Measurements from ENCODE around the gene KIAA1958. TPM values are rescaled to one million over a fixed set of nuclear protein-coding genes. Genes with fewer than 3 reads are reported as not detected.

The KIAA1958 gene
- total and polyA plus RNA-seq, 4 donors: 0.99 to 7.1 (median 3.3) TPM

DNA sequence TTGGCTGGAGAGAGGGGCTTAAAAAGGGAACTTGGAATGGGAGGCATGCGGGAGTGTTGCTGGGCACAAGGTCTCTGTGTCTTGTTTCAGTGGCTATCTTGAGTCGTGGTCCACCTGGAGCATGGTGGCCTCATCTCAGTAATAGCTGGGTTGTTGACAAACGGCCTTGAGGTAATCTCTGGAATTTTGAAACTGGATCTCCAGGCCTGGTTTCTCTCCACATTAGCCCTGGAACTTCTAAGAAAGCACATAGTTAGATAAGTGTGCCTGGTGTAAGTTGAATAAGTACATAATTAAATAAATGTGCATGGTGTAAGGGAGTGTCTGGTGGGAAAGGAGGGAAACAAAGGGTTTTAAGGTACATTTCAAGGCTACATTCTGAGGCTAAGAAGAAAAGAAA, 169.0 kb downstream of the KIAA1958 start:
- WGBS: 87% methylated on average over 3 of the region's 3 CpGs
- H3K27ac ChIP-seq (ENCODE audit: low read depth in 1 of 2, low read length in 2 of 2): no peak overlapping the region
- DNase-seq (ENCODE audit: low spot score): no peak

More for the DNA sequence above, 169.0 kb downstream of the KIAA1958 start:
- H3K36me3 ChIP-seq (ENCODE audit: control insufficient read depth in 4 of 4, insufficient read depth in 3 of 4, low read depth in 1 of 4, low read length in 3 of 4): peaks cover 0 to 10% (median 4%) of the 10 kb centered on the region in 4 donors
- peaks cover 0 to 3% (median 0%) of the 10 kb centered on the region in 4 donors for H3K9me3 ChIP-seq (ENCODE audit: control insufficient read depth in 4 of 4, low read length in 3 of 4)
- TF ChIP-seq GABPA (IDR thresholded peaks at IDR 0.05 in 1 of 2, conservative IDR thresholded peaks at IDR 0.05 in 1 of 2): no peak
- TF ChIP-seq NR2F2 (IDR thresholded peaks at IDR 0.05): no peak
- no peak for TF ChIP-seq ATF3 (IDR thresholded peaks at IDR 0.05)
- TF ChIP-seq, protein P1, sequence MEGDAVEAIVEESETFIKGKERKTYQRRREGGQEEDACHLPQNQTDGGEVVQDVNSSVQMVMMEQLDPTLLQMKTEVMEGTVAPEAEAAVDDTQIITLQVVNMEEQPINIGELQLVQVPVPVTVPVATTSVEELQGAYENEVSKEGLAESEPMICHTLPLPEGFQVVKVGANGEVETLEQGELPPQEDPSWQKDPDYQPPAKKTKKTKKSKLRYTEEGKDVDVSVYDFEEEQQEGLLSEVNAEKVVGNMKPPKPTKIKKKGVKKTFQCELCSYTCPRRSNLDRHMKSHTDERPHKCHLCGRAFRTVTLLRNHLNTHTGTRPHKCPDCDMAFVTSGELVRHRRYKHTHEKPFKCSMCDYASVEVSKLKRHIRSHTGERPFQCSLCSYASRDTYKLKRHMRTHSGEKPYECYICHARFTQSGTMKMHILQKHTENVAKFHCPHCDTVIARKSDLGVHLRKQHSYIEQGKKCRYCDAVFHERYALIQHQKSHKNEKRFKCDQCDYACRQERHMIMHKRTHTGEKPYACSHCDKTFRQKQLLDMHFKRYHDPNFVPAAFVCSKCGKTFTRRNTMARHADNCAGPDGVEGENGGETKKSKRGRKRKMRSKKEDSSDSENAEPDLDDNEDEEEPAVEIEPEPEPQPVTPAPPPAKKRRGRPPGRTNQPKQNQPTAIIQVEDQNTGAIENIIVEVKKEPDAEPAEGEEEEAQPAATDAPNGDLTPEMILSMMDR (IDR thresholded peaks at IDR 0.05; ENCODE audit: low read depth, low read length, missing input control): no peak
- TF ChIP-seq SP1 (IDR thresholded peaks at IDR 0.05): no peak
- no peak for TF ChIP-seq ZBTB33 (IDR thresholded peaks at IDR 0.05)
- TF ChIP-seq FOXA1 (IDR thresholded peaks at IDR 0.05): no peak
- TF ChIP-seq HNF4A (conservative IDR thresholded peaks at IDR 0.05): no peak
- TF ChIP-seq RAD21 (IDR thresholded peaks at IDR 0.05): no peak
- TF ChIP-seq JUND (IDR thresholded peaks at IDR 0.05): no peak
- TF ChIP-seq YY1 (IDR thresholded peaks at IDR 0.05): no peak
- TF ChIP-seq, protein P2, sequence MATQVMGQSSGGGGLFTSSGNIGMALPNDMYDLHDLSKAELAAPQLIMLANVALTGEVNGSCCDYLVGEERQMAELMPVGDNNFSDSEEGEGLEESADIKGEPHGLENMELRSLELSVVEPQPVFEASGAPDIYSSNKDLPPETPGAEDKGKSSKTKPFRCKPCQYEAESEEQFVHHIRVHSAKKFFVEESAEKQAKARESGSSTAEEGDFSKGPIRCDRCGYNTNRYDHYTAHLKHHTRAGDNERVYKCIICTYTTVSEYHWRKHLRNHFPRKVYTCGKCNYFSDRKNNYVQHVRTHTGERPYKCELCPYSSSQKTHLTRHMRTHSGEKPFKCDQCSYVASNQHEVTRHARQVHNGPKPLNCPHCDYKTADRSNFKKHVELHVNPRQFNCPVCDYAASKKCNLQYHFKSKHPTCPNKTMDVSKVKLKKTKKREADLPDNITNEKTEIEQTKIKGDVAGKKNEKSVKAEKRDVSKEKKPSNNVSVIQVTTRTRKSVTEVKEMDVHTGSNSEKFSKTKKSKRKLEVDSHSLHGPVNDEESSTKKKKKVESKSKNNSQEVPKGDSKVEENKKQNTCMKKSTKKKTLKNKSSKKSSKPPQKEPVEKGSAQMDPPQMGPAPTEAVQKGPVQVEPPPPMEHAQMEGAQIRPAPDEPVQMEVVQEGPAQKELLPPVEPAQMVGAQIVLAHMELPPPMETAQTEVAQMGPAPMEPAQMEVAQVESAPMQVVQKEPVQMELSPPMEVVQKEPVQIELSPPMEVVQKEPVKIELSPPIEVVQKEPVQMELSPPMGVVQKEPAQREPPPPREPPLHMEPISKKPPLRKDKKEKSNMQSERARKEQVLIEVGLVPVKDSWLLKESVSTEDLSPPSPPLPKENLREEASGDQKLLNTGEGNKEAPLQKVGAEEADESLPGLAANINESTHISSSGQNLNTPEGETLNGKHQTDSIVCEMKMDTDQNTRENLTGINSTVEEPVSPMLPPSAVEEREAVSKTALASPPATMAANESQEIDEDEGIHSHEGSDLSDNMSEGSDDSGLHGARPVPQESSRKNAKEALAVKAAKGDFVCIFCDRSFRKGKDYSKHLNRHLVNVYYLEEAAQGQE (IDR thresholded peaks at IDR 0.05): no peak
- no peak for TF ChIP-seq TAF1 (conservative IDR thresholded peaks at IDR 0.05)
- no peak for TF ChIP-seq EGR1 (IDR thresholded peaks at IDR 0.05; ENCODE audit: low read depth in 2 of 2)
- TF ChIP-seq FOXA2 (IDR thresholded peaks at IDR 0.05): no peak
- TF ChIP-seq RXRA (IDR thresholded peaks at IDR 0.05): no peak
- no peak for TF ChIP-seq HNF4G (IDR thresholded peaks at IDR 0.05)
- H3K9ac ChIP-seq (ENCODE audit: low read depth in 1 of 2, low read length in 2 of 2): no peak overlapping the region
- no peak overlapping the region for H3K4me3 ChIP-seq (ENCODE audit: low read depth in 1 of 3, low read length in 3 of 3)
- H3K4me1 ChIP-seq (ENCODE audit: control insufficient read depth in 4 of 4, insufficient read depth in 4 of 4, low read length in 3 of 4): no peaks in the 10 kb centered on the region
- H3K27me3 ChIP-seq (ENCODE audit: control insufficient read depth in 4 of 4, insufficient read depth in 4 of 4, low read length in 3 of 4): no peaks in the 10 kb centered on the region

All from liver (tissue), 9 donors.